Dermis microvascular lymphatic vessel endothelial cell (primary cell): ENCODE data around the gene PDSS2. TPM values are rescaled to one million over a fixed set of nuclear protein-coding genes. Genes with fewer than 3 reads are reported as not detected.
"Not testable (repeated sequence)": the region's sequence is repeated elsewhere in the genome, so short reads cannot be mapped to it uniquely, and the experiment has no call there.

ENCODE experiments used
- DNase-seq, 2 donors: peaks; one replicate each; pipeline versions ENCODE4 v3.0.0 to v3.0.0-alpha.2; 2010; ENCODE audit warnings: low read depth in 2 of 2
- total RNA-seq: library from RNA; depleted of rRNA; stranded (reverse); fragments of >200 nt; gene quantifications from 2 replicates; pipeline ENCODE4 v1.2.1, GENCODE V29; 2014

PDSS2 gene
- total RNA-seq, 1 donor from 2014 or later, result 5.5 TPM

GRCh38 chr6:107173779-107174178, 285.6 kb downstream of the PDSS2 start:
- DNase-seq, result no peak

GRCh38 chr6:107171513-107171912, 287.9 kb downstream of the PDSS2 start:
- no peak for DNase-seq

DNA sequence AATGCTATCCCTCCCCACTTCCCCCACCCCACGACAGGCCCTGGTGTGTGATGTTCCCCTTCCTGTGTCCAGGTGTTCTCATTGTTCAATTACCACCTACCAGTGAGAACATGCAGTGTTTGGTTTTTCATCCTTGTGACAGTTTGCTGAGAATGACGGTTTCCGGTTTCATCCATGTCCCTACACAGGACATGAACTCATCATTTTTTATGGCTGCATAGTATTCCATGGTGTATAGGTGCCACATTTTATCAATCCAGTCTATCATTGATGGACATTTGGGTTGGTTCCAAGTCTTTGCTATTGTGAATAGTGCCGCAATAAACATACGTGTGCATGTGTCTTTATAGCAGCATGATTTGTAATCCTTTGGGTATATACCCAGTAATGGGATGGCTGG, 295.1 kb downstream of the PDSS2 start:
- not testable (repeated sequence) for DNase-seq

GRCh38 chr6:107161521-107161920, 297.8 kb downstream of the PDSS2 start:
- DNase-seq, result no peak

- no peak for DNase-seq
Observed at GRCh38 chr6:107156617-107157016, 302.7 kb downstream of the PDSS2 start.

DNA sequence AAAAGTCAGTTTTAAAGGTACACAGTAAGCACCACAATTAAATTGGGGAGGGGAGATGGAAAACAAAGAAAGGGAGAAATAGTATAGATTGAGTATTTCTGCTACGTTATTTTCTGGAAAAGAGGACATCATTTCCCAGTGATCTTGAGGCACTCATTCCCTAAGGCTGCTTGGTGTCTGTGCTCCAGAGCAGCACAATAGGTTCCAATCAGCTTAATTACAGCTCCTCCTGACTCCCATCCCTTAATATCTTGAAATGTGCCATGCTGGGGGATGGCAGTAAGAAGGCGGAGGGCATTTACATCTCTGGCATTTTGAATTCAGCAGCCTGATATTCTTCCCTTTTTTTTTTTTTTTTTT, 304.6 kb downstream of the PDSS2 start:
- no peak for DNase-seq

DNA sequence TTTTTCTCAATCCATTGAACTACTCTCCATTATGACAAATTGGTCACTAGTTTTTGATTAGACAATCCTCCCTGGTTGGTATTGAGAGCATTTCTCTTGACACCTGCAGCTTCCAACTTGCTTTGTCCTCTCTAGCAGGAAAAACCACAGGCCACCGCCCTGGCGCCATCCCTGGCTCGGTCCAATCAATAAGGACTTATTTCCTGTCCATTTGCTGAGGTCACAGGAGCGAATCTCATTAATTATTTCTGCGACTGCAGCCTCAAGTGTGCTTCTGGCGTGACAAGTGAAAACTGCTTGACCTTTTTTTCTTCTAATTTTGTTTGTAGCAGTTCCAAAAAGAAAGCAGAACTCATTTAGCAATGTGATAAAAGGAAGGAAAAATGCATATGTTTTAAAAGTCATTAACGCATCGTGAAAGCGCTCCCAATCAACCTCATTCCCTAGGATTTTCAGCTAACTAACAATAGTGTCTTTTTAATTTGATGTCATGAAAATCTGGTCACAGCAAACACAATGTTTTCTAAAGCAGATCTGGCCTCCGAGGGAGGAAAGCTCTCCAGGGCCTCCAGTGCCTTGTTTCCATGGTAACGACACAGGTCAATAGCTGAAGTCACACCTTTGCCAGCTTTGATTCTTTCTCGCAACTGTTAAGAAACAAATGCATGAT, 305.1 kb downstream of the PDSS2 start:
- DNase-seq, result peak in 1 of 2 donors; percentile 3

GRCh38 chr6:107152638-107153430, 306.5 kb downstream of the PDSS2 start:
- DNase-seq, result no peak

- DNase-seq, result no peak
Observed at GRCh38 chr6:107144666-107145065, 314.7 kb downstream of the PDSS2 start.

DNA sequence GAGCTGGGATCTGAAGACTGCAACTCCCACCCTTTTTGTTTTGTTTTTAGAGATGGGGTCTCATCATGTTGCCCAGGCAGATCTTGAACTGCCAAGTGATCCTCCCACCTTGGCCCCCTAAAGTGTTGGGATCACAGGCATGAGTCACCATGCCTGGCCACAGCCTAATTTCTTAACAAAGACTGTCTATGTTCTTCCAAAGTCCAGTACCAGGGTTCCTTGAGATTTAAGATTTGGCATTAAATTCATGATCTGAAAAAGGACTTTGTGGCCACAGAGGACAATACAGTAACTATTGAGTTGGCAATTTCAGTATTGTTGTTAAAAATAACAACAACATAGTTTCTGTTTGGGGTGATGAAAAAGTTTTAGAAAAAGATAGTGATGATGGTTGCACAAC, 315.4 kb downstream of the PDSS2 start:
- DNase-seq, result no peak

- no peak for DNase-seq
Observed at GRCh38 chr6:107140581-107140980, 318.8 kb downstream of the PDSS2 start.

DNA sequence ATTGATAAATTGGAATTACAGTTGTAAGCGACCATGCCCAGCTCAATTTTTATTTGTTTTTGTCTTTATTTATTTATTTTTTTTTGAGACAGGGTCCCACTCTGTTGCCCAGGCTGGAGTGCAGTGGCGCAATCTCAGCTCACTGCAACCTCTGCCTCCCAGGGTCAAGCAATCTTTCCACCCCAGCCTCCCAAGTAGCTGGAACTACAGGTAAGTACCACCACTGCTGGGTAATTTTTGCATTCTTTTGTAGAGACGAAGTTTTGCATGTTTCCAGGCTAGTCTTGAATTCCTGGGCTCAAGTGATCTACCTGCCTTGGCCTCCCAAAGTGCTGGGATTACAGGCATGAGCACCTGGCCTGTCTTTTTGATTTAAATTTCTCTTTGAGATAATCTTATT, 323.0 kb downstream of the PDSS2 start:
- DNase-seq, result not testable (repeated sequence)

GRCh38 chr6:107135048-107135680, 324.2 kb downstream of the PDSS2 start:
- not testable (repeated sequence) for DNase-seq

- peak in 1 of 2 donors; percentile 34 for DNase-seq
Observed at GRCh38 chr6:107132330-107132954, 326.9 kb downstream of the PDSS2 start.

DNA sequence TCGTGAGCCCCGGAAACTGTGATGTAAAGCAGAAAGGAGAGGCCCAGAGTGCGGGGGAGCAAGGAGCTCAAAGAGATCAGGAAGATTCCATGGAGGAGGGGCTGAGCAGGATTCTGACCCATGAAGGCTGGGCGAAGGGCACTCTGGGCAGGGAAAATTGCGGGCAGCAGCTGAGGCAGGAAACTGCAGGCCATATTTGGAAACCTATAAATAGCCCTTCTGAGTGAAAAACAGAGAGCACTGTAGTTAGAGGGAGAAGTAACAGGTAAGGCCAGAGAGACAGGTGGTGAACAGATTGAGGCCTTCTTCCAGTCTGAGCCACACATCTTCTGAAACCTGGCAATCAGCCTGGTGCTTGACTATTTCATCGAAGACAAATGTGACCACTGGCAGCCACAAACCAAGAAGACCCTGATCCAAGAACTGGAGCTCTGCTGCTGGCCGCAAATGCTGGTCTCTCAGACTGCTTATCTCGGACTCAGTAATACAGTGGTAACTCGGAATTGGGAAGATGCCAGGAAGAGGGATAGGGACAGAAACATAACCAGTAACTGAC, 329.9 kb downstream of the PDSS2 start:
- no peak for DNase-seq

DNA sequence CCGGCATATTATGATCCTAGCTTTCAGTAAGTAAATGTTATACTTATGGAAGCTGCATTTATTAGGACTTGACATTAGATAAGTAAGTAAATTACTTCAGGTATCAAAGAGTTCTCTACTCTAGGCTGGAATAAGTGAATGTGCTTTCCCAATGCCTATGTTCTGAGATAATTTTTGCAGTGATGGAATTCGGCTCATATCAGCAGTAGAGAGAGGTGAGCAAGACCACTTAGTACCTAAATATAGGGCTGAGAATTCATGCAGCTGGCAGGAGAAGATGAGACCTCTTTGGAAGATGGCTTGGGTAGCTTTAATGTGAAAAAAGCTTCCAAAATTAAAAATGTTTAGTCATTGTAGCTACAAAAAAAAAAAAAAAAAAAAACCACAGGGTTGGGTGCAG, 330.8 kb downstream of the PDSS2 start:
- no peak for DNase-seq

DNA sequence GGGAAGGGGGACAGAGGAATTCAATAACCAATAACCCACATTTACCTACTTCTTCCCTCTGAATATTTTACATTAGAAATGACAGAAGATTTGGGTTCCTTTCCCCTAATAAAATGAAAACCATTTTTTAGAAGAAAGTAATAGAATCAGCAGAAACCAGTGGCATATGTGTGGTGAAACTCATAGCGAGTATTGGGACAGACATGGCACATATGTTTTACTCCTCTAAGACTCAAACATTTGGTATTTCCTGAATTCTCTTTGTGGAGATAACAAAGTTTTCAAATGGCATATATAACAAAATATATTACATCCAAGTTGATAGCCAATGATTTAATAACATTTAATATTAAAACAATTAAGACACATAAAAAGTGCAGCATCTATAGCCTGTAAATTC, 331.2 kb downstream of the PDSS2 start:
- DNase-seq, result no peak

GRCh38 chr6:107125771-107126170, 333.6 kb downstream of the PDSS2 start:
- DNase-seq, result no peak

DNA sequence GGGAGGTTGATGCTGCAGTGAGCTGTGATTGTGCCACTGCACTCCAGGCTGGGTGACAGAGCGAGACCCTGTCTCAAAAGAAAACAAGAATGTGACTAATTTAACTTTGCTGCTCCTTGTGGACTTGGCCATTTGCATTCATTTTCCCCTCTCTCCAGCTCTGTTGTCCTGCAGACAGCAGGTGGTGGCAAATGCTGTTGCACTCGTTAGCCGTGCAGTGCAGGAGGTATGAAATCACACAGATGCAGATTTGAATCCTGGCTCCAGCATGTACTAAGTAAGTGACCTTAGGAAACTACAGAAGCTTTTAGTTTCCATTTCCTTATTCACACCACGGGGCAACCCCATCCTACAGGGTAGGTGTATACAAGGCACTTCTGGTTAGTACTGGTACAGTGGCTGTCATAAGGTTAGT, 334.4 kb downstream of the PDSS2 start:
- DNase-seq, result no peak

GRCh38 chr6:107123501-107123900, 335.9 kb downstream of the PDSS2 start:
- no peak for DNase-seq

- DNase-seq, result no peak
Observed at GRCh38 chr6:107122748-107123147, 336.6 kb downstream of the PDSS2 start.

DNA sequence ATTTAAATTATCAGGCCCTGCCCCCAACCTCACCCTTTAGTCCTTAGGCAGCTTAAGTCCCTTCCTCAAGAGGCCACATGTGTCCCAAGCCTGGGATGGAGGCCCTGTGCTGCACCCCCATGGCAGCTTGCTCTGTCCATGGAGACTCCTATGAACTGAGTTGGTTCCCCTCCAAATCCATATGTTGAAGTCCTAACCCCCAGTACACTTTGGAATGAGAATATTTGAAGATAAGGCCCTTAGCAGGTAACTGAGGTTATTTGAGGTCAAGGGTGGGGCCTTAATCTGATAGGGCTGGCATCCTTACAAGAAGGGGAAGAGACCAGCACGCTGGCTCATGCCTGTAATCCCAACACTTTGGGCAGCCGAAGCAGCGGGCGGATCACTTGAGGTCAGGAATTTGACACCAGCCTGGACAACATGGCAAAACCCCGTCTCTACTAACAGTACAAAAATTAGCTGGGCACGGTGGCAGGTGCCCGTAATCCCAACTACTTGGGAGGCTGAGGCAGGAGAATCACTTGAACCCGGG, 337.3 kb downstream of the PDSS2 start:
- DNase-seq, result no peak
